ENCODE results near the gene RAC3.

Gene RAC3

GRCh38 chr17:82021900-82022309 lies 9.6 kb upstream of the RAC3 start:
- Histone ChIP-seq H3K27me3 (no peaks in the 10 kb centered on the region), H3K4me3 (ENCODE audit: low read depth, low read length) (peak overlapping the region; percentile 80), H3K4me1 (peaks cover 4% of the 10 kb centered on the region), H3K9me3 (no peaks in the 10 kb centered on the region), H3K36me3 (peaks cover 4% of the 10 kb centered on the region; the same call in 1 of the 2 replicates)
- no peak for DNase-seq
- no peak for TF ChIP-seq CTCF (IDR thresholded peaks at IDR 0.05; ENCODE audit: low read depth, low read length)

- peaks cover 4% of the 10 kb centered on the region for H3K4me1 ChIP-seq
- TF ChIP-seq CTCF (IDR thresholded peaks at IDR 0.05; ENCODE audit: low read depth, low read length): no peak
- H3K27me3 ChIP-seq: no peaks in the 10 kb centered on the region
- H3K4me3 ChIP-seq (ENCODE audit: low read depth, low read length): peak within 1 kb of the TSS; percentile 83
- no peak for DNase-seq
- peaks cover 4% of the 10 kb centered on the region; the same call in 1 of the 2 replicates for H3K36me3 ChIP-seq
- H3K9me3 ChIP-seq: no peaks in the 10 kb centered on the region
Measured at GRCh38 chr17:82022310-82022980, 9.0 kb upstream of the RAC3 start, which contains the start of gene CENPX. Gene CENPX, minus strand, starts transcription at chr17:82022878. Its CDS starts 17 bp downstream, at chr17:82022861.

GRCh38 chr17:82022981-82023446 lies 8.5 kb upstream of the RAC3 start, which contains the start of gene LRRC45:
Gene LRRC45, plus strand, starts transcription at chr17:82023305. Its CDS starts 339 bp downstream, at chr17:82023644.
- DNase-seq: peak; percentile 100
- Histone ChIP-seq H3K9me3 (no peaks in the 10 kb centered on the region), H3K4me3 (ENCODE audit: low read depth, low read length) (peak within 1 kb of the TSS; percentile 83), H3K4me1 (peaks cover 4% of the 10 kb centered on the region), H3K27me3 (no peaks in the 10 kb centered on the region), H3K36me3 (peaks cover 4% of the 10 kb centered on the region; the same call in 1 of the 2 replicates)
- no peak for TF ChIP-seq CTCF (IDR thresholded peaks at IDR 0.05; ENCODE audit: low read depth, low read length)

- Histone ChIP-seq H3K9me3 (no peaks in the 10 kb centered on the region), H3K36me3 (peaks cover 2% of the 10 kb centered on the region; the same call in 1 of the 2 replicates), H3K4me3 (ENCODE audit: low read depth, low read length) (peak overlapping the region; percentile 83), H3K27me3 (no peaks in the 10 kb centered on the region), H3K4me1 (peaks cover 4% of the 10 kb centered on the region)
- TF ChIP-seq CTCF (IDR thresholded peaks at IDR 0.05; ENCODE audit: low read depth, low read length): no peak
- peak; percentile 48 for DNase-seq
Measured at GRCh38 chr17:82023447-82024241, 7.8 kb upstream of the RAC3 start.

GRCh38 chr17:82024859-82025258 lies 6.6 kb upstream of the RAC3 start:
- Histone ChIP-seq H3K9me3 (no peaks in the 10 kb centered on the region), H3K4me3 (ENCODE audit: low read depth, low read length) (no peak overlapping the region), H3K27me3 (no peaks in the 10 kb centered on the region), H3K4me1 (peaks cover 4% of the 10 kb centered on the region), H3K36me3 (no peaks in the 10 kb centered on the region)
- DNase-seq: no peak
- TF ChIP-seq CTCF (IDR thresholded peaks at IDR 0.05; ENCODE audit: low read depth, low read length): no peak
